HepG2 (cell line): Measurements from ENCODE around the gene ARHGEF4. TPM values are rescaled to one million over a fixed set of nuclear protein-coding genes. Genes with fewer than 3 reads are reported as not detected.
A peak's percentile ranks its signal among the peaks of the same experiment; 100 is the strongest.

Source experiments
- ATAC-seq: fragments of 200-7000 bp; cut with Tn5 transposase; 3 replicates; pipeline ENCODE4 v1.9.1; 2020; ENCODE audit warnings: mild to moderate bottlenecking, moderate library complexity
- BruUV-seq: library from RNA; stranded (reverse); fragments of 400-500 nt; replicated peaks from 2 replicates; lab custom pipeline; 2021; lab: Mats Ljungman, UMichigan
- CTCF ChIA-PET: fragments of 300-600 bp; formaldehyde crosslinking; extraction: SDS; loops from one replicate; lab custom pipeline; 2021; ENCODE audit warnings: low total read pairs, inconsistent platforms, low intra/inter-chr PET ratio; lab: Yijun Ruan, JAX
- POLR2A ChIA-PET: fragments of 350-600 bp; sonication (Branson Sonifier 250); formaldehyde crosslinking; loops from one replicate; lab custom pipeline; 2020; ENCODE audit warnings: antibody characterized with exemption, inconsistent platforms; lab: Yijun Ruan, JAX
- DNase-seq: peaks from one replicate; pipeline ENCODE4 v3.0.0-alpha.2; 2015; ENCODE audit warnings: low spot score
- FAIRE-seq: peaks from 3 replicates; lab custom pipeline; 2011; peaks lifted over from hg19 to GRCh38; lab: Jason Lieb, UNC
- H2AFZ ChIP-seq: one replicate; pipeline ENCODE4 v1.6.1; 2011; ENCODE audit warnings: low read length, inconsistent platforms
- H3K27ac ChIP-seq: fragments of 300-600 bp; 3 replicates; pipeline ENCODE4 v1.8.0; 2011; ENCODE audit warnings: mixed run types, mild to moderate bottlenecking, mixed read lengths, low read length, inconsistent platforms; ENCODE audit not compliant: insufficient read depth; ENCODE audit errors: extremely low read length
- H3K27me3 ChIP-seq, 2 experiments: fragments of 200-600 bp in 1 of 2; 2 replicates in 1 of 2; 3 replicates in 1 of 2; pipeline versions ENCODE4 v1.6.0 to v1.8.0; 2011; ENCODE audit warnings: low read length in 2 of 2, mild to moderate bottlenecking in 2 of 2, moderate library complexity in 2 of 2, inconsistent platforms in 1 of 2; ENCODE audit not compliant: insufficient read depth in 2 of 2, control insufficient read depth in 1 of 2
- H3K36me3 ChIP-seq, 2 experiments: fragments of 200-600 bp in 1 of 2; replicated peaks in 1 of 2; 2 replicates in 1 of 2; 3 replicates in 1 of 2; pipeline versions ENCODE4 v1.5.1 to v1.8.0; 2011; ENCODE audit warnings: low read length in 2 of 2, inconsistent platforms in 1 of 2; ENCODE audit not compliant: insufficient read depth in 2 of 2, control insufficient read depth in 1 of 2
- H3K4me1 ChIP-seq: 2 replicates; pipeline ENCODE4 v1.5.1; 2012; ENCODE audit warnings: low read length, inconsistent platforms; ENCODE audit not compliant: insufficient read depth
- H3K4me2 ChIP-seq: 2 replicates; pipeline ENCODE4 v1.6.0; 2011; ENCODE audit warnings: low read depth, low read length, inconsistent platforms
- H3K4me3 ChIP-seq, 3 experiments: fragments of 200-600 bp in 1 of 3; sonication (generic), shearing (Covaris generic) in 1 of 3; replicated peaks in 1 of 3; 2 replicates each; pipeline ENCODE4 v1.5.1; 2011 to 2016; ENCODE audit warnings: low read length in 3 of 3, inconsistent platforms in 2 of 3, low read depth in 2 of 3, mild to moderate bottlenecking in 2 of 3, control low read depth in 1 of 3, mixed read lengths in 1 of 3; ENCODE audit not compliant: insufficient read depth in 1 of 3
- H3K79me2 ChIP-seq: one replicate; pipeline ENCODE4 v1.6.1; 2011; ENCODE audit warnings: low read length, inconsistent platforms; ENCODE audit not compliant: insufficient read depth
- H3K9ac ChIP-seq: 2 replicates; pipeline ENCODE4 v1.6.0; 2011; ENCODE audit warnings: mild to moderate bottlenecking, low read depth, low read length, inconsistent platforms; ENCODE audit not compliant: insufficient read depth
- H3K9me3 ChIP-seq: 2 replicates; pipeline ENCODE4 v1.5.1; 2012; ENCODE audit warnings: mild to moderate bottlenecking, low read length
- H4K20me1 ChIP-seq: 2 replicates; pipeline ENCODE4 v1.6.0; 2011; ENCODE audit warnings: inconsistent platforms, mild to moderate bottlenecking, low read length, moderate library complexity; ENCODE audit not compliant: insufficient read depth
- ATF3 ChIP-seq: sonication (generic); formaldehyde crosslinking; IDR thresholded peaks from 2 replicates; pipeline ENCODE4 v1.4.0; 2020; ENCODE audit warnings: missing genetic modification reagents
- BORCS8-MEF2B ChIP-seq: sonication (generic); formaldehyde crosslinking; IDR thresholded peaks from 2 replicates; pipeline ENCODE4 v1.8.0; 2022; ENCODE audit warnings: mild to moderate bottlenecking, missing genetic modification reagents
- CC2D1A ChIP-seq: sonication (generic); formaldehyde crosslinking; IDR thresholded peaks from 2 replicates; pipeline ENCODE4 v1.8.1; 2023; ENCODE audit warnings: mild to moderate bottlenecking, missing genetic modification reagents
- CEBPG ChIP-seq: IDR thresholded peaks from 2 replicates; pipeline ENCODE4 v1.6.1; 2016
- FOXO1 ChIP-seq: sonication (generic); formaldehyde crosslinking; IDR thresholded peaks from 2 replicates; pipeline ENCODE4 v1.4.0; 2020; ENCODE audit warnings: missing genetic modification reagents
- HMG20B ChIP-seq: conservative IDR thresholded peaks from 2 replicates; pipeline ENCODE4 v1.6.1; 2016; ENCODE audit warnings: missing genetic modification reagents, missing compliant biosample characterization
- MAFF ChIP-seq: IDR thresholded peaks from 2 replicates; pipeline ENCODE4 v1.6.1; 2011; ENCODE audit warnings: low read depth, low read length, improper control_type of control experiment
- MIER2 ChIP-seq: IDR thresholded peaks from 2 replicates; pipeline ENCODE4 v1.6.1; 2016; ENCODE audit warnings: missing biosample characterization, missing genetic modification reagents
- REL ChIP-seq: sonication (generic); formaldehyde crosslinking; conservative IDR thresholded peaks from 2 replicates; pipeline ENCODE4 v1.8.0; 2022; ENCODE audit warnings: mild to moderate bottlenecking, missing genetic modification reagents, moderate library complexity
- RNF2 ChIP-seq: fragments of 450-650 bp; conservative IDR thresholded peaks from 2 replicates; pipeline ENCODE4 v1.6.1; 2016; ENCODE audit warnings: low read depth
- ZNF12 ChIP-seq: sonication (generic); formaldehyde crosslinking; IDR thresholded peaks from 2 replicates; pipeline ENCODE4 v1.5.0; 2020; ENCODE audit warnings: missing genetic modification reagents
- ZNF17 ChIP-seq: sonication (generic); formaldehyde crosslinking; IDR thresholded peaks from 2 replicates; pipeline ENCODE4 v1.5.0; 2020; ENCODE audit warnings: mild to moderate bottlenecking, missing genetic modification reagents
- ZNF484 ChIP-seq: sonication (generic); formaldehyde crosslinking; IDR thresholded peaks from 2 replicates; pipeline ENCODE4 v1.5.1; 2020; ENCODE audit warnings: mild to moderate bottlenecking, low read depth, missing genetic modification reagents, borderline replicate concordance
- ZNF547 ChIP-seq: sonication (generic); formaldehyde crosslinking; IDR thresholded peaks from 2 replicates; pipeline ENCODE4 v1.5.1; 2020; ENCODE audit warnings: mild to moderate bottlenecking, missing genetic modification reagents
- ZNF678 ChIP-seq: sonication (generic); formaldehyde crosslinking; IDR thresholded peaks from 2 replicates; pipeline ENCODE4 v1.4.0; 2020; ENCODE audit warnings: mild to moderate bottlenecking, missing genetic modification reagents
- ZSCAN31 ChIP-seq: sonication (generic); formaldehyde crosslinking; IDR thresholded peaks from 2 replicates; pipeline ENCODE4 v1.5.0; 2020; ENCODE audit warnings: low read depth, mild to moderate bottlenecking, missing genetic modification reagents
- WGBS: methylation state at CpG from one replicate; pipeline ENCODE4 v1.1.6; 2017; ENCODE audit warnings: low lambda C conversion rate; 5-methylcytosine and 5-hydroxymethylcytosine counted together
- in situ Hi-C: cut with HindIII; loops from 2 replicates; pipeline ENCODE4 v1.10.0; 2017; ENCODE audit warnings: low pct_unique_long_range_greater_than_20kb; ENCODE audit not compliant: extremely low pct_ligation_motif_present
- intact Hi-C: fragments of 100-400 bp; cut with micrococcal nuclease; formaldehyde crosslinking; loops from one replicate; pipeline ENCODE4 v1.10.0; 2022; ENCODE audit not compliant: unreplicated experiment
- polyA plus RNA-seq, 8 experiments: library from polyadenylated mRNA; depleted of rRNA in 3 of 8; stranded (reverse) in 7 of 8; unstranded in 1 of 8; fragments of >200 nt; fragmentation: Illumina TruSeq in 4 of 8; extraction: Trizol in 4 of 8; gene quantifications; 2 replicates each; pipeline versions ENCODE4 v1.2.1 to v1.2.3, GENCODE V29; 2011 to 2016; ENCODE audit warnings: low read depth in 4 of 8, missing spikeins in 1 of 8, mixed read lengths in 1 of 8; ENCODE audit not compliant: insufficient read depth in 1 of 8
- total RNA-seq, 5 experiments: library from RNA; depleted of rRNA; stranded (reverse); fragments of >200 nt; fragmentation: Illumina TruSeq; extraction: Trizol; gene quantifications; 2 replicates each; pipeline ENCODE4 v1.2.3, GENCODE V29; 2016; ENCODE audit warnings: low read depth in 1 of 5
- TF ChIP-seq, protein P1 (sequence below): sonication (generic); formaldehyde crosslinking; conservative IDR thresholded peaks from 2 replicates; pipeline ENCODE4 v1.8.0; 2022; ENCODE audit warnings: missing genetic modification reagents
- TF ChIP-seq, protein P2 (sequence below): sonication (generic); formaldehyde crosslinking; IDR thresholded peaks from 2 replicates; pipeline ENCODE4 v1.4.0; 2020; ENCODE audit warnings: low read depth, missing genetic modification reagents

The ARHGEF4 gene
- total and polyA plus RNA-seq, 2 of the 13 experiments (the other 11 are each of a cell fraction or from before 2014, with no cell fraction given), result 0.11 to 0.13 TPM

- H3K27me3 ChIP-seq, result no peaks in the 10 kb centered on the region
- no peaks in the 10 kb centered on the region for H3K4me1 ChIP-seq
- no peak overlapping the region for H3K4me2 ChIP-seq
- ATAC-seq (peak; percentile 1; the same call in 2 of the 3 replicates), DNase-seq (no peak), FAIRE-seq (no peak)
- no TSS peak for BruUV-seq
- TF ChIP-seq ZNF678 (no peak), BORCS8-MEF2B (no peak), ATF3 (CRISPR knock-in tag) (no peak), ZNF484 (CRISPR knock-in tag) (no peak), REL (CRISPR knock-in tag) (no peak), FOXO1 (CRISPR knock-in tag) (no peak), CEBPG (CRISPR knock-in tag) (no peak), MIER2 (CRISPR knock-in tag) (no peak), MAFF (no peak), ZNF547 (CRISPR knock-in tag) (no peak), ZSCAN31 (CRISPR knock-in tag) (no peak), ZNF12 (CRISPR knock-in tag) (no peak), ZNF17 (no peak), RNF2 (no peak), CC2D1A (no peak), HMG20B (CRISPR knock-in tag) (no peak)
- TF ChIP-seq, protein P1, sequence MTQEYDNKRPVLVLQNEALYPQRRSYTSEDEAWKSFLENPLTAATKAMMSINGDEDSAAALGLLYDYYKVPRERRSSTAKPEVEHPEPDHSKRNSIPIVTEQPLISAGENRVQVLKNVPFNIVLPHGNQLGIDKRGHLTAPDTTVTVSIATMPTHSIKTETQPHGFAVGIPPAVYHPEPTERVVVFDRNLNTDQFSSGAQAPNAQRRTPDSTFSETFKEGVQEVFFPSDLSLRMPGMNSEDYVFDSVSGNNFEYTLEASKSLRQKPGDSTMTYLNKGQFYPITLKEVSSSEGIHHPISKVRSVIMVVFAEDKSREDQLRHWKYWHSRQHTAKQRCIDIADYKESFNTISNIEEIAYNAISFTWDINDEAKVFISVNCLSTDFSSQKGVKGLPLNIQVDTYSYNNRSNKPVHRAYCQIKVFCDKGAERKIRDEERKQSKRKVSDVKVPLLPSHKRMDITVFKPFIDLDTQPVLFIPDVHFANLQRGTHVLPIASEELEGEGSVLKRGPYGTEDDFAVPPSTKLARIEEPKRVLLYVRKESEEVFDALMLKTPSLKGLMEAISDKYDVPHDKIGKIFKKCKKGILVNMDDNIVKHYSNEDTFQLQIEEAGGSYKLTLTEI (CRISPR knock-in tag), result no peak
- TF ChIP-seq, protein P2, sequence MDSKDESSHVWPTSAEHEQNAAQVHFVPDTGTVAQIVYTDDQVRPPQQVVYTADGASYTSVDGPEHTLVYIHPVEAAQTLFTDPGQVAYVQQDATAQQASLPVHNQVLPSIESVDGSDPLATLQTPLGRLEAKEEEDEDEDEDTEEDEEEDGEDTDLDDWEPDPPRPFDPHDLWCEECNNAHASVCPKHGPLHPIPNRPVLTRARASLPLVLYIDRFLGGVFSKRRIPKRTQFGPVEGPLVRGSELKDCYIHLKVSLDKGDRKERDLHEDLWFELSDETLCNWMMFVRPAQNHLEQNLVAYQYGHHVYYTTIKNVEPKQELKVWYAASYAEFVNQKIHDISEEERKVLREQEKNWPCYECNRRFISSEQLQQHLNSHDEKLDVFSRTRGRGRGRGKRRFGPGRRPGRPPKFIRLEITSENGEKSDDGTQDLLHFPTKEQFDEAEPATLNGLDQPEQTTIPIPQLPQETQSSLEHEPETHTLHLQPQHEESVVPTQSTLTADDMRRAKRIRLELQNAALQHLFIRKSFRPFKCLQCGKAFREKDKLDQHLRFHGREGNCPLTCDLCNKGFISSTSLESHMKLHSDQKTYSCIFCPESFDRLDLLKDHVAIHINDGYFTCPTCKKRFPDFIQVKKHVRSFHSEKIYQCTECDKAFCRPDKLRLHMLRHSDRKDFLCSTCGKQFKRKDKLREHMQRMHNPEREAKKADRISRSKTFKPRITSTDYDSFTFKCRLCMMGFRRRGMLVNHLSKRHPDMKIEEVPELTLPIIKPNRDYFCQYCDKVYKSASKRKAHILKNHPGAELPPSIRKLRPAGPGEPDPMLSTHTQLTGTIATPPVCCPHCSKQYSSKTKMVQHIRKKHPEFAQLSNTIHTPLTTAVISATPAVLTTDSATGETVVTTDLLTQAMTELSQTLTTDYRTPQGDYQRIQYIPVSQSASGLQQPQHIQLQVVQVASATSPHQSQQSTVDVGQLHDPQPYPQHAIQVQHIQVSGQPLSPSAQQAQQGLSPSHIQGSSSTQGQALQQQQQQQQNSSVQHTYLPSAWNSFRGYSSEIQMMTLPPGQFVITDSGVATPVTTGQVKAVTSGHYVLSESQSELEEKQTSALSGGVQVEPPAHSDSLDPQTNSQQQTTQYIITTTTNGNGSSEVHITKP (CRISPR knock-in tag), result no peak
- H3K9me3 ChIP-seq, result no peaks in the 10 kb centered on the region
- H4K20me1 ChIP-seq, result no peaks in the 10 kb centered on the region; the same call in 1 of the 2 replicates
- in situ Hi-C loops, result no loop called here
- H3K9ac ChIP-seq, result no peak overlapping the region
- POLR2A ChIA-PET, result no interaction called here
- CTCF ChIA-PET, result no interaction called here
- no peak overlapping the region for H2AFZ ChIP-seq
- WGBS, result 86% methylated on average over 17 of the region's 18 CpGs
- H3K36me3 ChIP-seq, result peaks cover 10 to 17% of the 10 kb centered on the region in 2 experiments; a peak in 4 of 5 replicates
- no peak overlapping the region for H3K27ac ChIP-seq
- H3K4me3 ChIP-seq, result no peak overlapping the region
- no peaks in the 10 kb centered on the region for H3K79me2 ChIP-seq
- intact Hi-C loops, result no loop called here
Measured at GRCh38 chr2:131043199-131044074, 206.7 kb downstream of the ARHGEF4 start.
